HG03159 (cell line): ENCODE data around the gene METTL24.

Experiments
- ATAC-seq: cut with Tn5 transposase; IDR thresholded peaks from one replicate; pipeline ENCODE4 v1.9.1; 2021; ENCODE audit warnings: mild to moderate bottlenecking, moderate library complexity; ENCODE audit not compliant: unreplicated experiment

METTL24 gene

DNA sequence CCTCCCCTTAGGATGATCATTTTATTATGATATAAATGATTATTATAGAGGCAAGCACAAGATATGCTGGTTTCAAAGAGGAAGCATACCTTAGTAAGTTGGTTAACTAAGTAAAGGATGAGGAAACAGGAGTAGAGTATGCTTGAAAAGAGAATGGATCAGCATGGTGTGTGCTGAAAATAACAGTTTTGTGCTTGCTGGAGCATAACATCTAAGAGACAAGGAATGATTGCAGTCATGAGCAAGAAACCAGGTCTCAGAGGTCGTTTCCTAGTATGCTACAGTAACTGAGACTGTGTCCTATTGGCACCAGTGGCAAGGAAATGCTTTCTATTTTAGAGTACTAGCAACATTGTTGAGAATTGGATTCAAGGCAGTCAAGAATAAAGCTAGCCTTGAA lies 143.8 kb downstream of the METTL24 start:
- ATAC-seq = no peak

DNA sequence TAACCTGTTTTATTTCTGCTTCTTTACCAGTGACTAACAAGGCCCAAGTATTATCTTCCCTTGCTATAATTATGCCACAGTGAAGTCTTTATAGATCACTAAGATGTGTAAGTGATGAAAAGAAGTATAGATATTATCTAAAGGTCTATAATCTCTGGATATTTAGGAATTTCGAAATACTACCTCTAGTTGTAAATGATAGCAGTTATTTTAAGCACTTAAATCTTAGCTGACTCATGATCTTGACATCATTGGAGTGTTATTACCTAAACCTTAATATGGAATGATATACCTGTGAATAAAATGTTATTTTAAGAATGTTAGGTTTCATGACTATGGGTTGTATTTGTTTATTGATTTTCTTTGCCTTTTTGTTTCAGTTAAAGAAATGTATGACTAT lies 146.4 kb downstream of the METTL24 start:
- no peak for ATAC-seq

DNA sequence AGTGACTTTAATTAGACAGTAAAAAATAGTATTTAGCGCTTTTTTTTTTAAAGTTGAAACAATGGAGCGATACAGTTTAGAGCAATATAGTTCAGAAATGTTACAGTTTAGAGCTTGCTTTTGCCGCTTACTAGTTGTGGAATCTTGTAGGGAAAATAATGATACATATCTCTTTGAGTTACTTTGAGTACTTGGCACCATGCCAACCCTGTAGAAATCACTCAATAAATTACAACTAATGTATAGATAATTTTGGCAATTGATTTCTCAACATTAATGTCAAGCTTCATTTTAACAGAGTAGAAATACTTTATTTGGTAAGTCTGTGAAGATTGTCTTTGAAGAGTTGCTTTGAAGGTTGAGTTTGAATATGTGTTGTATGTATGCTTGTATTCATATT lies 150.5 kb downstream of the METTL24 start:
- no peak for ATAC-seq

DNA sequence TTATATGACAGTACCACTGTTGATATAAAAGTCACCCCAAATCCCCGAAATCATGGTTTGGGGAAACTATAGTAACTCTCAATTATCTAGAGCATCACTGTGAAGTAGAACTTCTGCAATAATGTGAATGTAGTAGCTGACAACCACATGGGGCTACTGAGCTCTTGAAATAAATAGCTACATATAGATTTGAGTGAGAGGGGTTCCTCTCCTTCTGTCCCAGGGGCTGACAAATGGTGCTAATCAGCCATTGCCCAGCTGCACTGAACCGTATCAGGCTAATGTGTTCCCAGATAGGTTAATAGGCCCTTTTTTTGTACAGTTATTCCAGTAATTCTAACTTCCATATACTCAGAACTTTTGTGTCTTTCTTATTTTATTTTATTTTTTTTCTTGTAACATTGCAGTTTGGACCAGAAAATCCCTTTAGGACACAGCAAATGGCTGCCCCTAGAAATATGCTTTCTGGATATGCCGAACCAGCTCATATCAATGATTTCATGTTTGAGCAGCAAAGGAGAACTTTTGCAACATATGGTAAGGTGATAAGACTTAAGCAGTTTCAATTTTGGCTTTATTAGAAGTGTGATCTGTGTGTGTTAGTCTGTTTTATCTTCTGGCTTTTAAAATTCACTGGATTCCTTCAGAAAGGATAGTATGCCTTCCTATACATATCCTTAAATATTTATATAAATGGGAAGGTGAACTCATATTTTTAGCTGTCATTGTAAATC lies 156.8 kb downstream of the METTL24 start:
- no peak for ATAC-seq

DNA sequence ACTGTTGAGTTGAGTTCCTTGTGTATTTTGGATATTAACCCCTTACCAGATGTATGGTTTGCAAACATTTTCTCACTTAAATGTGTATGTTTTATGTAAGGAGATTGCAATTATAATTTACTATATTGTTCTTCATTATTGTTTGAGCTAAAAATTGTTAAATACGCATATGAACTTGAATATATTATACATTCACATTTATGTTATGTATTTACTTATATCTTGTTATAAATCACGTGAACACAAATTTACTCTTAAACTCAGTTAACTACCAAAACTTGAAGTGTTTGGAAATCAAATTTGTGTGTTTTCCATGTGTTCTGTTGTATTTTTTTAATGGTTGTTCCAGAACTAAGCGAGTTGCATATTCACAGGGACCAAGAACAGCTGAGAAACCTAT lies 159.6 kb downstream of the METTL24 start:
- no peak for ATAC-seq

DNA sequence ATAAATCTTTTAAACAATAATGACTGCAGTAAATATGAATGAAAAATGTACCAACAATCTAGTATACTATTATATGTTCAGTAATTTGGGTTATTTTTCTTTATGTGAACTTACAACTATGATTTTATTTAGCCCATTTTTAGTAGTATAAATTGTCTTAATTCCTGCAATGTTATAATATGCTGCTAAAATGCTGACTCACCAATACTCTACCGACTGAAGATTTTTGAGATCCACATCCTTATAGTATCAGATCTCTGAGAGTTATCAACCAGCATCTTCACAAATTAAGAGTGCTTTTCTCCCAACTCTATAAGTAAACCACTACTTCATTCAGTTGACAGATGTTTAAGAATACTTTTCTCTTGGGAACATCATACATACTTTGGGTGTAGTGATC lies 161.3 kb downstream of the METTL24 start:
- ATAC-seq = no peak

DNA sequence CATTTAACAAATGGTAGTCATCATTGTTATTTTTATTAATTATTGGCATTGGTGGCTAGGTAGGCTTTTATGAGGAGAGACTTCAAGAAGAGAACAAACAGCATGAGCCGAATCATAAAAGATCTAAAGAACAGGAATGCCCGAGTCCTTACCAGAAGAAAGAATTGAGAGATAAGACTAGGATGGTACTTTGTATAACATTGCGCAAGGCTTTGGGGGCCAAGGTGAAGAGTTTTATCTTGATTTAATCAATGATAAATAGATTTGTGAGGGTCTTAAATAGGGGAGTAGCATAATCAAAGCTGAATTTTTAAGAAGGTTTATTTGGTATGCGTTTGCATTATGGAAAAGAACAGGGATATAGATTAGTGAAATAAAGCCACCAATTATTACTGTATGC lies 162.5 kb downstream of the METTL24 start:
- ATAC-seq = no peak
